ENCODE results near the gene AMBRA1. TPM values are rescaled to one million over a fixed set of nuclear protein-coding genes. Genes with fewer than 3 reads are reported as not detected.

AMBRA1 gene
- total RNA-seq, 1 donor = 23.7 TPM

DNA sequence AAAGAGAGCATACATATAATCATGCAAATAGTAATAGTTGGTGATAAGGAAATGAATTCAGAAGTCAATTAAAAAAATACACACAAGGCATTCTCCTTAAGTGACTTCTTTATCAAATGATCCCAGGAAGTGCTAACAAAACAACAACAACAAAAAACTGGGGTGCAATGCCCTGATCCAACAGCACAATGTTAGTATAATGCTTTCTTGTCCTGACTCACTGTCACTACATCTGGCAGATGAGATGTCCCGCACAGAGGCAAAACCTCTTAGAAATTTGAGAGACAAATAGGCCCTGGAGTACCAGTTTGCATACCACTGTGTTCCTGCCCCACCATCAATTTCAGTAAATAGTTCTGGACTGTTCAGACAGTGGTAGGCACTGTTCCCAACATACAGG is 11.0 kb upstream of the AMBRA1 start:
- DNase-seq (ENCODE audit: low read depth) = no peak
- H3K4me3 ChIP-seq (ENCODE audit: low read depth, low read length) = no peak overlapping the region
- TF ChIP-seq, protein P1, sequence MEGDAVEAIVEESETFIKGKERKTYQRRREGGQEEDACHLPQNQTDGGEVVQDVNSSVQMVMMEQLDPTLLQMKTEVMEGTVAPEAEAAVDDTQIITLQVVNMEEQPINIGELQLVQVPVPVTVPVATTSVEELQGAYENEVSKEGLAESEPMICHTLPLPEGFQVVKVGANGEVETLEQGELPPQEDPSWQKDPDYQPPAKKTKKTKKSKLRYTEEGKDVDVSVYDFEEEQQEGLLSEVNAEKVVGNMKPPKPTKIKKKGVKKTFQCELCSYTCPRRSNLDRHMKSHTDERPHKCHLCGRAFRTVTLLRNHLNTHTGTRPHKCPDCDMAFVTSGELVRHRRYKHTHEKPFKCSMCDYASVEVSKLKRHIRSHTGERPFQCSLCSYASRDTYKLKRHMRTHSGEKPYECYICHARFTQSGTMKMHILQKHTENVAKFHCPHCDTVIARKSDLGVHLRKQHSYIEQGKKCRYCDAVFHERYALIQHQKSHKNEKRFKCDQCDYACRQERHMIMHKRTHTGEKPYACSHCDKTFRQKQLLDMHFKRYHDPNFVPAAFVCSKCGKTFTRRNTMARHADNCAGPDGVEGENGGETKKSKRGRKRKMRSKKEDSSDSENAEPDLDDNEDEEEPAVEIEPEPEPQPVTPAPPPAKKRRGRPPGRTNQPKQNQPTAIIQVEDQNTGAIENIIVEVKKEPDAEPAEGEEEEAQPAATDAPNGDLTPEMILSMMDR (IDR thresholded peaks at IDR 0.05; ENCODE audit: insufficient read depth, low read depth, low read length) = no peak

DNA sequence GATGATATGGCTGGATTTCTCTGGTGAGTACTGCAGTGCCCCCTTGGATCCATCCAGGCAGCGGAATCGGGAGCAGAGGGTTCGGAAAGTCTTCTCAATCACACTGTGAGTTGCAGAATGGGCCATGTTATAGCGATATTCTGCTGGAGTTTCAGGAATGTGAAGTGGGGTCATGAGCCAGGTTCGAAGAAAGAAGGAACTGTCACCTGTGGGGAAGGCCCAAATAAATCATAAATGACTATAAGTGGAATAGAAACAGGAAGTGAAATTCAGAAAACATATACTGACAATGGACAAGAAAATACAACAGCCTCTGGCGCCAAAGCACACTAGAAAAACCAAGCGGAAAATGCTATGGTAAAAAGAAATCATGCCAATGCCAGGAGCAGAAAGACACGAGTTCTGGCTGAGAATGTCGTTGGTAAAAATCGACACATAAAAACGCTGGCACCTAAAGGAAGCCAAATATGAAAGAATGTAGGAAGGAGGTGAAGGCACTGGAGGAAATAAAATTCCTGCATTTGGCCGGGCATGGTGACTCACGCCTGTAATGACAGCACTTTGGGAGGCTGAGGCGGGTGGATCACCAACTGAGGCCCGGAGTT is 10.0 kb upstream of the AMBRA1 start:
- TF ChIP-seq, protein P1 (IDR thresholded peaks at IDR 0.05; ENCODE audit: insufficient read depth, low read depth, low read length) = no peak
- no peak for DNase-seq (ENCODE audit: low read depth)
- H3K4me3 ChIP-seq (ENCODE audit: low read depth, low read length) = no peak overlapping the region

- H3K4me3 ChIP-seq (ENCODE audit: low read depth, low read length) = no peak overlapping the region
- TF ChIP-seq, protein P1 (IDR thresholded peaks at IDR 0.05; ENCODE audit: insufficient read depth, low read depth, low read length) = no peak
- DNase-seq (ENCODE audit: low read depth) = peak; percentile 61
Measured at GRCh38 chr11:46601129-46601528, 7.3 kb upstream of the AMBRA1 start.

DNA sequence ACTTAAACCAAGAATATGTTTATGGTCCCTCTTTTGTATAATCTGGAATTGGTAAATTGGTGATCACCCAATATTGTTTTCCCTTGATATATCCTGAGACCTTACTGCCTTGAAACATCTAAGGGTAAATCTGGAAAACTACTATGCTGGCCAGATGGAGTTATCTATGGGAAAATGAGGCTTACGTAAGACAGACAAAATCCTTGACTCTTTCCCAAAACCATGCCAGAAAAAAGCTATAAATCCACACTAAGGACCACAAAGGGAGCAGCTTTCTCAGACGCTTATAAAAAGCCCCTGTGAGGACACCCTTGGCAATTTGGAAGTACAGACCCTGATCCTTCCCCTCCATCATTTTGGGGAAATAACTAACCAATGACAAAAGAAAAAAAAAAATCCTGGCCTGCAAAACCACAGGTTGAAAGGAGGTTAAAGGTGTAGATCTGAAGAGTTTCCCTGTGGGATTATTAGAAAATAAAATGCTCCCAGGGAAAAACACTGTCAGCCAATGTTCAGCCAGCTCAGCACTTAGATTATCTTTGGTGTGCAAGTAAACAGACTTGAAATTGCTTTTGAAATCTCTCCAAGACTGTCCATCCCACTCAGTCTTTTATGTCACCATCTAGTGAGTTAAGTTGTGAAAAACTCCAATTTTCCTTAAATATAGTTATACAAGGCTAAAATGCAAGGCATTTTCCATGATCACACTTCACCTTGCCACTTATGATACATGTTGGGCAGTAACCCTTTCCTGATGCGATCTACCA is 6.6 kb upstream of the AMBRA1 start:
- TF ChIP-seq, protein P1 (IDR thresholded peaks at IDR 0.05; ENCODE audit: insufficient read depth, low read depth, low read length) = no peak
- no peak overlapping the region for H3K4me3 ChIP-seq (ENCODE audit: low read depth, low read length)
- peak; percentile 87 for DNase-seq (ENCODE audit: low read depth)

DNA sequence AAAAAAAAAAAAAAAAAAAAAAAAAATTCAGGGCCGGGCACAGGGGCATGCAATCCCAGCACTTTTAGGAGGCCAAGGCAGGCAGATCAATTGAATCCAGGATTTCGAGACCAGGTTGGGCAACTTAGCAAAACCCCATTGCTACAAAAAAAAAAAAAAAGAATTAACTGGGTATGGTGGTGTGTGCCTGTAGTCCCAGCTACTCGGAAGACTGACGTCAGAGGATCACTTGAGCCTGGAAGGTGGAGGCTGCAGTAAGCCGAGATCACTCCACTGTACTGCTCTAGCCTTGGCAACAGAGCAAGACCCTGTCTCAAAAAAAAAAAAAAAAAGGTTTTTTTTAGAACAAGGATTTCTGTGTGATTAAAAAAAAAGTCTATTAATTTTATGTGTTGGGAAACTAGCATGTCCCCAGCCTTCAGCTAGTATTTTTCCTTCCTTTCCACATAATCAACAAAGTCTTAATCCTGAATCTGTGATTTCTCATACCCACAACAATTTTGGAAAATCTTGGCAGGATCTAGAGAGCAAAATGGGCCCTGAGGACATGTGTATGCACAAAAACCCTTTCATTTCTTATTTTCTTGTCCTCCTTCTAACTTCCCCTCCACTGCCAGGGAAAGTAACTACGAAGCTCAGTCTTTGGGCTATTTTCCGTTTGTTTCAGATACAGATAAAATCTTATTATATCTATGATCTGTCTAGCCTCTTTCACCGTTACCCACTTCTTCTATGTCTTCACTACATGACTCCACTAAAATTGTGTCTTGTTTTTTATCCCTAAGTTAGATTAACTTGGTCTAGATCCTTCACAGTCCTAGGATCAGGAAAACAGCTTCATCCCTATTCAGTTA is 5.7 kb upstream of the AMBRA1 start:
- peak; percentile 61 for DNase-seq (ENCODE audit: low read depth)
- TF ChIP-seq, protein P1 (IDR thresholded peaks at IDR 0.05; ENCODE audit: insufficient read depth, low read depth, low read length) = no peak
- no peak overlapping the region for H3K4me3 ChIP-seq (ENCODE audit: low read depth, low read length)

GRCh38 chr11:46597609-46598219 is 3.9 kb upstream of the AMBRA1 start:
- TF ChIP-seq, protein P1 (IDR thresholded peaks at IDR 0.05; ENCODE audit: insufficient read depth, low read depth, low read length) = no peak
- DNase-seq (ENCODE audit: low read depth) = peak; percentile 52
- no peak overlapping the region for H3K4me3 ChIP-seq (ENCODE audit: low read depth, low read length)

Data from fibroblast of villous mesenchyme (primary cell).